Stimulated activated CD8-positive, alpha-beta memory T cell treated with anti-CD3 and anti-CD28 coated beads, Interleukin-15, amount 100 ng/mL, for 48 hours (primary cell): ENCODE data around the gene SMIM44.

Experiments used
- DNase-seq, 2 donors: peaks; one replicate each; pipeline ENCODE4 v3.0.0-alpha.2; 2020; ENCODE audit warnings: low read depth in 2 of 2

The SMIM44 gene

DNA sequence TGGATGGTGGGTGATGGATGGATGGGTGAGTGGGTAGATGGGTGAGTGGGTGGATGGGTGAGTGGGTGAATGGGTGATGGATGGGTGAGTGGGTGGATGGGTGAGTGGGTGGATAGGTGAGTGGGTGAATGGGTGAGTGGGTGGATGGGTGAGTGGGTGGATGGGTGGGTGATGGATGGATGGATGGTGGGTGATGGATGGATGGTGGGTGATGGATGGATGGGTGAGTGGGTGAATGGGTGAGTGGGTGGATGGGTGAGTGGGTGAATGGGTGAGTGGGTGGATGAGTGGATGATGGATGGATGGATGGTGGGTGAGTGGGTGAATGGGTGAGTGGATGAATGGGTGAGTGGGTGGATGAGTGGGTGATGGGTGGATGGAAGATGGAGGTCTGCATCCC is 5.7 kb downstream of the SMIM44 start:
- DNase-seq: no peak

GRCh38 chr19:3476830-3477229 is 6.4 kb downstream of the SMIM44 start:
- no peak for DNase-seq

DNA sequence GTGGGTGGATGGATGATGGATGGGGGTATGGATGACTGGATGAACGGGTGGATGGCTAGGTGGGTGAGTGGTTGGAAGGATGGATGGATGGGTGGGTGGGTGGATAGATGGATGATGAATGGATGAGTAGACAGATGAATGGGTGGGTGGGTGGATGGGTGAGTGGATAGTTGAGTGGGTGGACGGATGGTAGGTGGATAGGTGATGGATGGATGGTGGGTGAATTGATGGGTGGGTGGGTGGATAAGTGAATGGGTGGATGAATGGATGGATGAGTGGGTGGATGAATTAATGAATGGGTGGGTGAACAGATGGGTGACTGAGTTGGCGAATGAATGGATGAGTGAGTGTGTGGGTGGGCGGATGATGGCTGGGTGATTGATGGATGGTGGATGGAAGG is 7.8 kb downstream of the SMIM44 start:
- DNase-seq: no peak

GRCh38 chr19:3474614-3475013 is 8.6 kb downstream of the SMIM44 start:
- DNase-seq: no peak

DNA sequence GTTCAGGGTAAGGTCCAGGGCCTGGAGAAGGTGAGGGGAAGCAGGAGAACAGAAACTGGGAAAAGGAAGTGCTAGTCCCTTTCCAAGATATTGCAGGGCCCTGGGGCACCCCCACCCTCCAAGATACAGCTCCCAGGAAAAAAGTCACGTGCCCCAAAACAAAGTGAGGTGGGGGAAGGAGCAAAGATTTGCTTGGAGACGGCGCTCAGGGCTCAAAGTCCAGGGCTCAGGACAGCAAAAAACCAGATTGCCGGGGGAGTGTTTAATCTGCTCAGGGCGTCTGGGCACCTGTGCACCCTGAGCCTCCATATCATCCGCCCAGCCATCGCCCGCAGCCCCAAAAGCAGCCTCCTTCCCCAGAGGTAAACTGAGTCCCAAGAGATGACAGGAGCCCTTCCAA is 9.2 kb downstream of the SMIM44 start:
- no peak for DNase-seq

DNA sequence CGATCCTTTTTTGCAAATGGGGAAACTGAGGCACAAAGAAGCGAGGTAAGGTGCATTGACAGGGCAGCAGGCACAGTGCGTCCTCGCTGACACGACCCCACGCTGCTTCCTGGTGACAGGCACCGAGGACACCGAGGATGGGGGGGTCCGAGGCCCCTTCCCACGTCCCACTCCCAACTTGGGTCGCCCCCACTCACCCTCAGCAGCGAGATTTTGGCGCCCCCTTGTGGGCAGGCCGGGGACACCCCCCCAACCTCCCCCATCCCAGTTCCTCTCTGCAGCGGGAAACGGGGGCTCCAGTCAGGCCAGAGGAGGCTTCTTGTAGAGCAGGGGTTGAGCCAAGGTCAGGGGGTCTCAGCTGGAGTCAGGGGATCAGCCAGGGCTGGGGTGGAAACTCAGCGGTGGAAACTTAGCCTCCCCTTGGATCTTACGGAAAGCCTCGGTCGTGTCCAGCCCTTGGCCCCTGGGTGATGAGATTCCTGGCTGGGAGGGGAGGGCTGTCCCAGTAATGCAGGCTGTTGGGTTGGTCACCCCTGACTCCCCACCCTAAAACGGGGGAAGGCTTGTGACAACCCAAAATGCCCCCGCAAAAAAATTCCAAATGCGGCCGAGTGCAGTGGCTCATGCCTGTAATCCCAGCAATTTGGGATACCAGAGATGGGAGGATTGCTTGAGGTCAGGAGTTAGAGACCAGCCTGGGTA is 11.1 kb downstream of the SMIM44 start:
- peak in 1 of 2 donors; percentile 19 for DNase-seq

- DNase-seq: no peak
Observed at GRCh38 chr19:3470500-3471128, 12.6 kb downstream of the SMIM44 start.

GRCh38 chr19:3469638-3470499 is 13.4 kb downstream of the SMIM44 start:
- no peak for DNase-seq

DNA sequence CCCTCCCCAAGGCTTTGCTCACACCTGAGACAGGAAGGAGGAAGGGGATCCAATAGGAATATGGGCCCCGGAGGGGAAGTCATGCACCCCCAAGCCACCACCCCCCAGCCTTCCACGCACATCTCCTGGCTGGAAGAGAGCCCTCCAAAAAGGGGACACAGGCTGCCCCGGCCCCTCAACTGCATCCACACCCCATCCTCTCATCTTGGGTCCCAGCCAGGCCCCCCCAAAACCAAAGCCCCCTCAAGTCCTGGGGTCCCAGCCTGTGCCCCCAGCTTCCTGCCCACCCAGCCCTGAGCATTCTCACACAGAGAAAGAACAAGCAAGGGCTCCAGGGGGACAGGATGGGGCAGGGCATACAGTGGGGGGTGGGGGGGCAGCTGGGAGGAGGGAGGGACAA is 15.0 kb downstream of the SMIM44 start:
- no peak for DNase-seq

GRCh38 chr19:3467437-3468198 is 15.6 kb downstream of the SMIM44 start:
- no peak for DNase-seq

DNA sequence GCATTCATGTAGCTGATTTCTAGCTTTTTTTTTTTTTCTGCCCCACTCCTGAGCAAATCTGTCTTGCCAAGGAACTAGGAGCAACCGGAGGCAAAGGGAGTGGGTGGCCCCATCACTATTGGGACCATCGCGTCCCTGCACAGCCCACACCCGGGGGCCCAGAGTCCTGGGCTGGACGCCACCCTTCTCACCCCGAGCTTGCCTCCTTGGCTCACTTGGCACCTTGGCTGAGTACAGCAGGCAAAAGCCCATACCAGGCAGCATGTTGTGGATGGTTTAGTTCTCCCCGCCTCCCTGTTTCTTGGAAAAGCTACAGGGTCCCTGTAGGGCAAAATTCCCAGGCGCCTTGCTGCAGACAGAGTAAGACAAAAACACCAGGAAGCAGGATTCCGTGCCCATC is 16.6 kb downstream of the SMIM44 start:
- no peak for DNase-seq

DNA sequence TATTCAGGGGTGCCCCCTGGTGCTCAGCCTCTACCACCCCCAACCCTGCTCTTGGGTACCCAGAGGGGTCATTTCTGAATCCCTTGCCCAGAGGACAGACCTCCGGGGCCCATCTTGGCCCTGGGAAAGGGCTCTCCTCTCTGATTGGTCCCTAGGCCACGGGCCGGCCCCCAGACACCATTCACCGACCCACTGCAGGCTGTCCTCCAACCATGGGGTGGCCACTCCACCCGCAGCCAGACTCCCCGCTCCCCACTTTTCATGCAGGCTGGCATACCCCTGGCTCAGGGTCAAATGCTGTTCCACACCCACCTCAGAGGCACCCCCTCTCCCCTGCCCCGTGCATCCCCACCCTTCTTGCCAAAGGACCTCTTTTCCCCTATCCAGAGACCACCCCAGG is 17.7 kb downstream of the SMIM44 start:
- no peak for DNase-seq

- DNase-seq: no peak
Observed at GRCh38 chr19:3464587-3465235, 18.5 kb downstream of the SMIM44 start.

- DNase-seq: no peak
Observed at GRCh38 chr19:3463714-3464586, 19.3 kb downstream of the SMIM44 start.

DNA sequence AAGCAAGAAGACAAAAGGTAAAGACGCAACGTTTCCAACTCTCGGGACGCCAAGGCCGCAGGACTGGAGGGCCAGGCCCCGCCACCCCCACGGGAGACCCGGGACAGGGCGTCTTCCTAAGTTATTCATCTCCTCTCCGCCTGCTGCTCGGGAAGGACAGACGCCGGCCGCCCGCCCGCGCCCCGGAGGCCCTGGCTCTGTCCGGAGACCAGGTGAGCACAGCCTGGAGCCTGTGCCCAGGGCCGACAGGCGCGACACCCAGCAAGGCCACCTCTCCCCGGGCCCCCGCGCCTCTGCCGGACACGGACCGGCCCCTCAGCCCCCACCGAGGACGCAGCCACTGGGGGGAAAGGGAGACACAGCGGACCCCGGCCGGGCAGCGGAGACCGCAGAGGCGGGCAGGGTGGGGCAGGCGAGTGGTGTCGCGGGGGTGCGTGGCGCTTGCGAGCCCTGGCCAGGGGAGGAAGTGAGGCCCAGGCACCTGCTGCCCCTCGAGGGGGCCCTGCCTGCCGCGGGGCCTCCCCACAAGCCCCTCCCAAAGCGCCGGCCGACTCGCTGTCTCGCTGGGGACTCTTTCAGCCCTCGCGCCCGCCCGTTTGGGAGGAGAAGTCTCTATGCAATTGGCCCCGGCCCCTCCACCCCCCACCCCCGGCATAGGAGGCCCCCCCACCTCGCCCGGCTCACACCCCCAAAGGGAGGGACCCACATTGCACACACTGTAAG is 20.1 kb downstream of the SMIM44 start:
- DNase-seq: no peak

DNA sequence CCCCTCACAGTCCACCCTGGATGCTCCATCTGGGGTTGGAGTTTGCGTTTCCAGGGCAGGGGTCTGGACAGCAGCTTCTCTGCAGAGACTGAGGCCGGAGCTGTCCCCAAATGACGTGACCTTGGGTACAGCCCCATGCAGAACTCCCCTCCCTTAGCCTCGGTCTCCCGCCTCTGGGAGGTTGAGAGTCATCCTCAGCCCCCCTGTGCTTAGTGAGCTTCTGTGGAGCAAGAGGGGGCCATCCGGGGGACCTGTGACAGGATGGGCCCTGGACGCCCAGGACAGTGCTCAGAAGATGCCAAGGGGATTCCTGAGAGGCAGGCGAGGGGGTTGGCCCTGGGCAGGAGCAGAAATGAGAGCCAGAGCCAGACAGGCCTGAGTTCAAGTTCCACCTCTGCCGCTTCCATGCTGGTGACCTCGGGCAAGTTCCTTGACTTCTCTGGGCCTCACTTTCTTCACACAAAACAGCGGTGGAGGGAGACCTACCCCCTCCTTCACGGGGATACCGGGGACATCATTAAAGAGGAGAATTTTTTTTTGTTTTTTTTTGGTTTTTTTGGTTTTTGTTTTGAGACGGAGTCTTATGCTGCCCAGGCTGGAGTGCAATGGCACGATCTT is 23.2 kb downstream of the SMIM44 start:
- DNase-seq: no peak

GRCh38 chr19:3459089-3459881 is 24.0 kb downstream of the SMIM44 start:
- no peak for DNase-seq

GRCh38 chr19:3458229-3459088 is 24.8 kb downstream of the SMIM44 start:
- no peak for DNase-seq
